ENCODE measurements around the gene ROR1.

DNA sequence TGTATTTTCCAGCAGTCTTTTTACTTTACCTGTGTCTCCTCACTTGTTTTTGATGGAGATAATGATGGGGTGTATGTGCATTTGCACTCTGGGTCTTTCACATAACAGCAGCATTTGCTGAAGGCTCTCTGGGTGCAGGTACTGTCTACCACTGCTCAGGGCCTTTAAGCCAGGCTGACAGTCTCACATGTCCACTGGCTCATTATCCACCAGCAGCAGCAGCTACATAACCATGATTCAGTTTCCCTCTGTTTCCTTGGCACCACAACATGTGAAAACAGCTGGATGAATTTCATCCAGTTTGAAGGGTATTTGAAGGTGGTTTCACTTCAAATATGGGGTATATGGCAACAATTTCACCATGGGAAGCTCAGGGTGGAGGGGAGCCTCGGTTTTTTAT, 41.2 kb upstream of the ROR1 start:
- TF ChIP-seq GABPA (IDR thresholded peaks at IDR 0.05; ENCODE audit: low read depth, low read length) = no peak
- no peak for TF ChIP-seq GABPA (CRISPR knock-in tag; IDR thresholded peaks at IDR 0.05; ENCODE audit: low read depth)
- no peak for TF ChIP-seq SATB2 (CRISPR knock-in tag; IDR thresholded peaks at IDR 0.05)
- no peak for TF ChIP-seq ZNF687 (CRISPR knock-in tag; IDR thresholded peaks at IDR 0.05)
- no peak for TF ChIP-seq MAX (IDR thresholded peaks at IDR 0.05)
- TF ChIP-seq, protein P1, sequence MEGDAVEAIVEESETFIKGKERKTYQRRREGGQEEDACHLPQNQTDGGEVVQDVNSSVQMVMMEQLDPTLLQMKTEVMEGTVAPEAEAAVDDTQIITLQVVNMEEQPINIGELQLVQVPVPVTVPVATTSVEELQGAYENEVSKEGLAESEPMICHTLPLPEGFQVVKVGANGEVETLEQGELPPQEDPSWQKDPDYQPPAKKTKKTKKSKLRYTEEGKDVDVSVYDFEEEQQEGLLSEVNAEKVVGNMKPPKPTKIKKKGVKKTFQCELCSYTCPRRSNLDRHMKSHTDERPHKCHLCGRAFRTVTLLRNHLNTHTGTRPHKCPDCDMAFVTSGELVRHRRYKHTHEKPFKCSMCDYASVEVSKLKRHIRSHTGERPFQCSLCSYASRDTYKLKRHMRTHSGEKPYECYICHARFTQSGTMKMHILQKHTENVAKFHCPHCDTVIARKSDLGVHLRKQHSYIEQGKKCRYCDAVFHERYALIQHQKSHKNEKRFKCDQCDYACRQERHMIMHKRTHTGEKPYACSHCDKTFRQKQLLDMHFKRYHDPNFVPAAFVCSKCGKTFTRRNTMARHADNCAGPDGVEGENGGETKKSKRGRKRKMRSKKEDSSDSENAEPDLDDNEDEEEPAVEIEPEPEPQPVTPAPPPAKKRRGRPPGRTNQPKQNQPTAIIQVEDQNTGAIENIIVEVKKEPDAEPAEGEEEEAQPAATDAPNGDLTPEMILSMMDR (CRISPR knock-in tag; IDR thresholded peaks at IDR 0.05) = no peak
- no peak for TF ChIP-seq ZNF589 (CRISPR knock-in tag; conservative IDR thresholded peaks at IDR 0.05)
- TF ChIP-seq ATF7 (IDR thresholded peaks at IDR 0.05) = no peak
- no peak for TF ChIP-seq ATF7 (CRISPR knock-in tag; IDR thresholded peaks at IDR 0.05)
- TF ChIP-seq, protein P2, sequence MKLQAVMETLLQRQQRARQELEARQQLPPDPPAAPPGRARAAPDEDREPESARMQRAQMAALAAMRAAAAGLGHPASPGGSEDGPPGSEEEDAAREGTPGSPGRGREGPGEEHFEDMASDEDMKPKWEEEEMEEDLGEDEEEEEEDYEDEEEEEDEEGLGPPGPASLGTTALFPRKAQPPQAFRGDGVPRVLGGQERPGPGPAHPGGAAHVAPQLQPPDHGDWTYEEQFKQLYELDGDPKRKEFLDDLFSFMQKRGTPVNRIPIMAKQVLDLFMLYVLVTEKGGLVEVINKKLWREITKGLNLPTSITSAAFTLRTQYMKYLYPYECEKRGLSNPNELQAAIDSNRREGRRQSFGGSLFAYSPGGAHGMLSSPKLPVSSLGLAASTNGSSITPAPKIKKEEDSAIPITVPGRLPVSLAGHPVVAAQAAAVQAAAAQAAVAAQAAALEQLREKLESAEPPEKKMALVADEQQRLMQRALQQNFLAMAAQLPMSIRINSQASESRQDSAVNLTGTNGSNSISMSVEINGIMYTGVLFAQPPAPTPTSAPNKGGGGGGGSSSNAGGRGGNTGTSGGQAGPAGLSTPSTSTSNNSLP (IDR thresholded peaks at IDR 0.05; ENCODE audit: low read depth, low read length) = no peak
- TF ChIP-seq PBX3 (CRISPR knock-in tag; IDR thresholded peaks at IDR 0.05; ENCODE audit: borderline replicate concordance) = no peak
- no peak for TF ChIP-seq KDM1A (CRISPR knock-in tag; IDR thresholded peaks at IDR 0.05)

Data from HepG2 (cell line).